AG08395 (cell line): Measurements from ENCODE around the gene C17orf50.
"Not testable (repeated sequence)": the region's sequence is repeated elsewhere in the genome, so short reads cannot be mapped to it uniquely, and the experiment has no call there.

Source experiments
- DNase-seq: peaks from one replicate; pipeline ENCODE4 v3.0.0; 2012; ENCODE audit warnings: mixed read lengths, low spot score

The C17orf50 gene

DNA sequence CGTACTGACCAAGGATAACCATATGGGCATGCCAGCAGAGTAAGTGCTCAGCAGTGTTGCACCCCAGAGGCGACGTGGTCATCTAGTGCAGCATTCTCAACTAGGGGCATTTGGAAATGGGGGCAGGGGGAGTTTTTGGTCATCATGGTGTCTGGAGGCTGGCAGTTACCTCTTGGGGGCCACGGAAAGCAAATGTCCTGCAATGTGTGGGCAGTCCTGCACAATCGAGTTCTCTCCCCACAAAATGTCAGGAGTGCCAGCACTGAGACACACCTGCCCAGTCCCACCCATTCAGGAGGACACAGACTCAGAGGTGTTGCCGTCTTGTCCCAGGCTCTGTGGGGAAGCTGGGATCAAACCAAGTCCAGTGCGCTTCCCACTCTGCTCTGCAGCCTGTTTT is 26.3 kb upstream of the C17orf50 start:
- DNase-seq = no peak

DNA sequence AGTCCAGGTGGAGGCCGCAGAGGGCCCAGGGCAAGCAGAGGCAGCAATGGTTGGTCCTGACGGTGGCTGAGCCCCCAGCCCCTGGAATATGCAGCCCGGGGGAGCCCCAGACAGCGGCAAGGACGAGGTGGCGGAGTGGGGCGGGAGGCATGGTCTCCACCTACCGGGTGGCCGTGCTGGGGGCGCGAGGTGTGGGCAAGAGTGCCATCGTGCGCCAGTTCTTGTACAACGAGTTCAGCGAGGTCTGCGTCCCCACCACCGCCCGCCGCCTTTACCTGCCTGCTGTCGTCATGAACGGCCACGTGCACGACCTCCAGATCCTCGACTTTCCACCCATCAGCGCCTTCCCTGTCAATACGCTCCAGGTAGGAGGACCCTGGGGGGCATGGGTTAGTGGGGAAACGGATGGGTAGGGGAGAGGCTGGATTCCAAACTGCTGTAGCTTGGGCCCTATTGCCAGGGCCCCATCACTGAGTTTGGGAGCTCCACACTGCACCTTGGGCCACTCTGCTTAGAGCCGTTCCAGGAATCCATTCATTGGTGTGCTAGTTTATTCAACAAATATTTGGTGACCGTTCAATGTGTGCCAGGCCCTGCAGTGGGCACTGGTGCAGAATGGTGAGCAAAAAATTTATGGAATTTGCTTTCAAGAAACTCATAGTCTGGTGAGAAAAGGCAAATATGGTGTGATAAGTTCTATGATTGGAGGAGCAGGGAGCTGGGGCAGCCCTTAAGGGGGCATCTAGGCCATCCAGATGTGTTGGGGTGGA is 25.5 kb upstream of the C17orf50 start:
- DNase-seq = no peak

DNA sequence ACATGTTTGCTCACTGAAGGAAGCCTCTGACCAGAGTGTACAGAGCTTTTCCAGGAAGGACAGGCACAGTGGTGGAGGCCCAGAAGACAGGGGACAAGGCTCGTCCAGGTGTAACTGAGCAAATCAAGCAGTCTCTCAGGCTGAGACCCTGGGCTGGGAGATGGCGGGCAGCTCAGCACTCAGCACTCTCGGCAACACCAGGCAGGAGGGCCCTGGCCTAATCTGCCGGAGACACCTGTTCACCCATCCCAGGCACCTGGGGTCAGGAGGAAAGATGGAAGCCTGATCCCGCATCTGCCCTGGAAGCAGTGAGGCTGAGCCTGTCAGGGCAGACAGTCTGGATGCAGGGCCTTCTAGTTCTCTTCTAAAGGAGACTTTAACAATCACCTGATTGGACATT is 24.5 kb upstream of the C17orf50 start:
- no peak for DNase-seq

DNA sequence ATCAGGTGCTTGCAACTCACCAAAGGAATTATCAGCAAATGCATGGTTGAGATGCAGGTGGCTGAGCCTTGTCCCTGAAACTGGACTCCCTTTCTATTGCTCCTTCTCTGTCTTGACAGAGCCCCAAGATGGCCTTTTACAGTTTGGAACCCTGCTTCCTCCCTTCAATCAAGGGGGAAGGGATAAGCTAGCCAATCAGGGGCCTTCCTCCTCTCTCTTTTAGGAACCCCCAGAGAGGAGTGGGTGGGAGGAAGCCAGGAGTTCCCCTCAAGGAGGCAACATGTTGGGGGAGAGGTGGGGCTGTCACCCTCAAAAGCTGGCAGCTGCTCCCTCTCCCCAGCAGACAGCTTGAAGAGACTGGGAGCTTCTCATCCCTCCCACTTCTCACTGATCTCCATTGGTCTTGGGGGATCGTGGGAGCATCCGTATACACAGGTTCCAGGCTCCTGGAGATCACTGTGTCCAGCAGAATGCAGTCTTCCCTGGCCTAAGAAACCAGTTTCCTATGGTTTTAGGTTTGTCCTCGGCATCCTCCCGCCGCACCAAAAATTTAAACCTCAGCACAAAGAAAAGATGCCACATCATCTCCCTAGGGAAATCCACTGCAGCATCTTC is 22.1 kb upstream of the C17orf50 start:
- no peak for DNase-seq

DNA sequence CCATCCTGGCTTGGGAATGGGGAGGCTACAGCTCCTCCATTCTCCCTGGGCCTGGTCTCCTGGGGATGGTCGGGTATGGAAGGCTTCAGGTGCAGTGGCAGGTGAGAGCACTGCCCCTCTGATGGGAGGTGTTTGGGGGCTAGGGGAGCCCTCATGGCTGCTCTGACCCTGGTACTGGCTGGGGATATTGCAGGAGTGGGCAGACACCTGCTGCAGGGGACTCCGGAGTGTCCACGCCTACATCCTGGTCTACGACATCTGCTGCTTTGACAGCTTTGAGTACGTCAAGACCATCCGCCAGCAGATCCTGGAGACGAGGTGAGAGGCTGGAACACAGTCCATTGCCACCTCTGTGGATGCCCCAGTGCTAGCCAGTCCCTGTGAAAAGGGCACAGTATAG is 20.5 kb upstream of the C17orf50 start:
- DNase-seq = no peak

DNA sequence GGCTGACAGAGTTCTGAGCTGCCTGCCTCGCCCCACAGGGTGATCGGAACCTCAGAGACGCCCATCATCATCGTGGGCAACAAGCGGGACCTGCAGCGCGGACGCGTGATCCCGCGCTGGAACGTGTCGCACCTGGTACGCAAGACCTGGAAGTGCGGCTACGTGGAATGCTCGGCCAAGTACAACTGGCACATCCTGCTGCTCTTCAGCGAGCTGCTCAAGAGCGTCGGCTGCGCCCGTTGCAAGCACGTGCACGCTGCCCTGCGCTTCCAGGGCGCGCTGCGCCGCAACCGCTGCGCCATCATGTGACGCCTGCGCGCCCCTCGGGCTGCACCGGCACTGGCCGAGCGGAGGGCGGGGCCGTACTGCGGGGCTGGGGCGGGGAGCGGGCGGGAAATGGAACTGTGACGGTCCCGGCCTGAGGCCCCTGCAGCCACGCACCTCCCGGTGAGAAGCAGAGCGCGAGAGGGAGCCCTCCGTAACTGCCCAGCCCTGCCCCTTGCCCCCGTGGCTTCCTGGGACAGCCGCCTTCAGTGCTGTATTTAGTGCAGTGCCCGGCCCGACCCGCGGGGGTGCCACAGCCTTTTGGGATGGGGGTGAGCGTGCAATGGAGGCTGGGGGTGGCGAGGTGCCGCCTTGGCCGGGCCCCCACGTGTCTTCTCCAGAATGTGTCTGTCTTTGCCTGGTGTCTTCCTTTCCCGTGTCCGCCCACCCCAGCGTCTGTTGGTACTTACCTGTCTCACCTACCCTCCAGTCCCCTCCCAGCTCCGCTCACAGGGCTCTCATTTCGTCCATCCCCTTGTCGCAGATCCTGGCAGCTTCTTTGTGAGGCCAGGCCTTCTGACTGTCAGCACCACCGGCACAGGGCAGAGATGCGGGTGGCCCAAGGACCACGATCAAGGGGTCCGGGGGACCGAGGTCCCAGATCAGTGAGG is 19.4 kb upstream of the C17orf50 start:
- DNase-seq = no peak

DNA sequence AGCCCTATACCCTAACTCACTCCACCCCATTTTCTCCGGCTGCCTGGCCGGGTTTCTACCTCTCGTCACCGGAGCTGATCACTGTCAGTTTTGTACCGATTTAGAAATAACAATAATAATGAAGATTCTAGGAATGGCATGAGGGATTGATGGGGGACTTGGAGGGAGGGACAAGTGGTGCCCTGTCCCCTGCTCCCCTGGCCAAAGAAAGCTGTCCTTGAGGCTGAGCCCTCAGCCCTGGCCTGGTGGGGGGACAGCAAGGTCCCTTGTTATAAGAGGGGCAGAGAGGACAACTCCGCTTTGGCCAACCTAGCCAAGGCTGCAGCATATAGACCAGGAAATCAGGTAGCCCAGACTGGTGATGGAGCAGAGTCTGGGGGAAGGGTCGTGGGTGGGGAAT is 18.2 kb upstream of the C17orf50 start:
- no peak for DNase-seq

DNA sequence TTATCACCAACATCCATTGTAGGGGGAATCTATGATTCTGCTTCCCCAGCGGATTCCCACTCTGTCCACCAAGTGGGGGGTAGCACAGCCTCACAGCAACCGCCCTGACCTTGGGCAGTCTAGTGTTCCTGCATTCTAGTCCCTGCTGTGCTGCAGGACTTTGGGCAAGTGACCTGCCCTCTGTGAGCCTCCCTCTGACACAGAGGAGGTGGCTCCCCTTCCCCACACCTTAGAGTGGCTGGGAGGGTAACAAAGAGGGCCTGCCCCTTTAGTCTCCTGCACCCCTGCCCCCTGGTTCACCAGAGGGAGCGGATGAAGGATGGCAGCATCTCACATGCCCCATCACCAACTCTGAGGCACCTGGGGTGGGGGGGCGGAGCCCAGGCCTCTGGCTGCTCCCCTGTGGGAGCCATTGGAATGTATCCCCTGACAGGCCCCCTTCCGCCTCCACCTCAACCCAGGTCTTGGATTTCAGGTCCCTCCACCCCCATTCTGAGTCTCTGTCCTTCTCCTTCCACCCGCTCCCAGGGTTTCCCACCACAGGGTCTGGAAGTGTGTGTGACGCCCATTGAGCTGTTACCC is 17.7 kb upstream of the C17orf50 start:
- no peak for DNase-seq

DNA sequence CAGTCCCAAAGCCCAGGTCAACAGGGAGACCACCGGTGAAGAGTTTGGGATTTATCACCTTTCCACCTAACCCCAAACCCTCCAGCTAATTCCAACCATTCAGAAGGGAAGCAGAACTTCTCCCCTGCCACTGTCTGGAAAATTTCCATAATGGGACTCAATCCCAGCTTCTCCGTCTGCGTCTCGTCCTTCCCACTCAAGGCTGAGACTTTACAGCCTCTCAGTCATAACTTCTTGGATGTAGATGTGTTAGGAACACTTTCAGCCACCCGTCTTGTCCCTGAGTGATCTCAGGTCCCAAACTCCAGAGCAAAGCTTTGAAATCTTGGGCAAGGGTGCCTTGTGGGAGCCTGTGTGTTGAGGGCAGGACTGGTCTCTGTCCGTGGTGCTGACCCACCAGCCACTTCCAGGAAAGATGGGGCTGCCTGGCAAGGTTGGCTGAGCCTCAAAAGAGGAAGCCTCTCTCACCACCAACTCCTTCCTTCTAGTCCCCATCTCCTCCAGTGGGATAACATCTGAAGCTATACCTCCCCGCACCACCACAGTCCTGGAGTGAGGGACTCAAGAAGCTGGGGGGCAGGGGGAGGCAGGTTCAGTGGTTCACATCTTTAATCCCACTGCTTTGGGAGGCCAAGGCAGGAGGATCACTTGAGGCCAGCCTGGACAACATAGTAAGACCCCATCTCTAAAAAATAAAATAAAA is 16.9 kb upstream of the C17orf50 start:
- peak; percentile 63 for DNase-seq

DNA sequence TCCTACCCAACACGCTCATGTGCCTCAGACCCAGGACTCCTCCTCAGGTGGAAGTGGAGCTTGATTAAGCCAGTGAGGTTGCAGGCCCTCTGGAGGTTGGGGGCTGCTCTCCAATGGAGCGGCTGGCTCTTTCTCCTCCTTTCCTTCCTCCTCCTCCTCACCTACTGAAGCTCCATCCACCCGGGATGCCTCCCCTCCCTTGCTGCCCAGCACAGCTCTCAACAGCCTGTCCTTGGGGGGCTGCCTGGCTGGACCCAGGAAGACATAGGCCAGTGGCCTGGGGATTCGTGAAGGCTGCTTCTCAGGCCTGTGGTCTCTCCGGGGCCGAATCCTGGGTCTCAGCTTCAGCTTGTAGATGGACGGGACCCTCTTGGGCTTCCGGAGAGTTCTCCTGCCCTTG is 15.9 kb upstream of the C17orf50 start:
- no peak for DNase-seq

DNA sequence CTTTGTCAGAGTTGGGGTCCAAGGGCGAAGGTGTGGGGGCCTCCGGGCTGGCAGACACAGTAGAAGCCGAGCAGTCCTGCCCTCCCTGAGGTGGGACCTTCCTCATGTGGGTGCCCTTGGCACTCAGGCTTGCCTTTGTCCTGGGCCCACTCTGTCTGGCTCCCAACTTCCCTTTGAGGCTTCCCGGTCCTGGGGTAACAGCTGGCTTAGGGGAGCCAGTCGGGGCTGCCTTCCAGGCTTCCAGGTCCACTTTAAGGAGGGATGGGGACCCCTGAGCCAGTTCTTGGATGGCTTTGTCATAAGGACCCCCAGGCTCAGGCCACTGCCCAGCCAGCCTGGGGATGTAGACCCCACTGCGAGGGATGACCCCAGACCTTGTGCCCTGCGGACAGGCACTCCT is 15.4 kb upstream of the C17orf50 start:
- DNase-seq = no peak

DNA sequence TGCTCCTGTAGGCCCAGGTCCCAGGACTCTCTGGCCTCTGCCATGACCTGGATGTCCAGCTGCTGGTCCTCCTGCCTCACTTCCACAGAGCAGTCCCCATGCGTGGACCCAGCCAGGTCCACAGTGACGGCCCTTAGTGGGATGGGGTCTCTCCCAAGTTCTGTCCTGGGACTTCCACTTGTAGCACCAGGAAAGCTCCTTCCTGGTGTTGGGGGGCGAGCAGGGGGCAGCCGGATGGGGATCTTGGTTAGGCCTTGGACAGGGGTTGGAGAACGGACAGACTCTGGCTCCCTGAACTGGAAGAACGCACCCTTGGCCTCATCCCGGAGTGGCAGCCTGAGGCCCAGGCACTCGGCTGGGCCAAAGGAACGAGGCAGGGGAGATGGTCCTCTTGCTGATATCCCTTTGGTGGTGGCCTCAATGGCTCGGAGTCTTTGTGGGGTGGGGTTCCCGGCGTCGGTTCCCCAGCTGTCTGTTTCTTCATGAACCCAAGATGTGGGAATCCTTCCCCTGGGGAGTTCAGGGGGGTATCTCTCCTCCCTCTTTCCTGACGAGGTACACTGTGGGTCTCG is 14.9 kb upstream of the C17orf50 start:
- no peak for DNase-seq

DNA sequence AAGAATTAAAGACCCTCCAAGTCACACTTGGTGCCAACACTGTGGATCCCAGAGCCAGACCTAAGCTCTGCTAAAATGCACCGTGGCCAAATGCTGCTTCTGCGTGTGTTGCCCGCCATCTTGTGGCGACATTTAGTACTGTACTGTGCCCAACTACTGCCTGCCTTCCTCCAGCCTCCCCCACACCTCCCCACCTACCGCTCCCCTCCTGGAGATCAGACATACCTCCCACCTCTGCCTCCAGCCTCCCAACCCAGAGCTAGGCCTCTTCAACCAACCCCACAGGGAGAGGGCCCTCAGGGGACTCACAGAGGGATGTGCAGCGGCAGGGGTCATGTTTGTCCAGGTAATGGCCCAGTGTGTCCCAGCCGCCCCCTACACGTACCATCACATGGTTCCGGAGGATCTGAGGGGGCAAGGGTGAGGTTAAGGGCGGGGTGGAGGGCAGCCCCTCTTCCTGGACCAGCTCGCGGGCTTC is 13.1 kb upstream of the C17orf50 start:
- peak; percentile 83 for DNase-seq

DNA sequence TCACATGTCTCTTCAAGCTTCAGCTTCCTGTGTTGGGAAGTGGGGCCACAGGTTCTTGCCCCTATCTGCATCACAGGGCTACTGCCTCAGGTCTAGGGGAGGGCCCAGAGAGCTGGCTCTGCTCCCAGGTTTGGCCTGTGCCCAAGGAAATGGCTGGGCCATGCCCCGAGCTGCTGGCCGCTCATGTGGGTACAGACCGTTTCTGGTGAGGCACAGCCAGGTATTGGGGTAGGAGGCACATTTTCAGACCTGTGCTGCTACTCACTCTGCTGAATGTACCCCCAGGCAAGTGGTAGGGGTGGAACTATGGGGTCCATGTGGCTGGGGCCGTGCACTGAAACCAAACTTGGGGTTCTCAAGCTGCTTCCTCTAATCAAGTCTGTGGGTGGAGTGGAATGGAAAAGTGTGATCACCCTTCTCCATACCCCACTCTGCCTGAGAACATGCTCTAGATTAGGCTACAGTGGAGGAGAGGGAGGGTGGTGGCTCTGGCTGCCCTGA is 12.3 kb upstream of the C17orf50 start:
- DNase-seq = no peak

DNA sequence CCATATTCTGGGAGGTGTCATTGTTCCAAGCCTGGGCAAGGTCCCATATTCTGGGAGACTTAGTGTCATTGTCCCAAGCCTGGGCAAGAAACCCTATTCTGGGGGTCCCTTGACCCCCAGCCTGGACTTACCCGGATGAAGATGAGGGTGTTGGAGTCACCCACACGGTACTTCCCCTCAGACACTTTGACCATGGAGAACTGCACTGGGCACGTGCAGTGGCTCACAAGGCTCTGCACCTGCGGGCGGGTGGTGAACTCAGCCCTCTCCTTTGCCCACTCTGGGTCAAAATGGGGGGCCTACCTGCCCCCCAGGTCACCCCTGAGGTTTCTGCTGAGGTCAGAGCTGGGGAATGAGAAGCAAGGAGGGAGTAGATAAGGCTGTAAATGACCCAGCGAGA is 11.7 kb upstream of the C17orf50 start:
- DNase-seq = no peak

DNA sequence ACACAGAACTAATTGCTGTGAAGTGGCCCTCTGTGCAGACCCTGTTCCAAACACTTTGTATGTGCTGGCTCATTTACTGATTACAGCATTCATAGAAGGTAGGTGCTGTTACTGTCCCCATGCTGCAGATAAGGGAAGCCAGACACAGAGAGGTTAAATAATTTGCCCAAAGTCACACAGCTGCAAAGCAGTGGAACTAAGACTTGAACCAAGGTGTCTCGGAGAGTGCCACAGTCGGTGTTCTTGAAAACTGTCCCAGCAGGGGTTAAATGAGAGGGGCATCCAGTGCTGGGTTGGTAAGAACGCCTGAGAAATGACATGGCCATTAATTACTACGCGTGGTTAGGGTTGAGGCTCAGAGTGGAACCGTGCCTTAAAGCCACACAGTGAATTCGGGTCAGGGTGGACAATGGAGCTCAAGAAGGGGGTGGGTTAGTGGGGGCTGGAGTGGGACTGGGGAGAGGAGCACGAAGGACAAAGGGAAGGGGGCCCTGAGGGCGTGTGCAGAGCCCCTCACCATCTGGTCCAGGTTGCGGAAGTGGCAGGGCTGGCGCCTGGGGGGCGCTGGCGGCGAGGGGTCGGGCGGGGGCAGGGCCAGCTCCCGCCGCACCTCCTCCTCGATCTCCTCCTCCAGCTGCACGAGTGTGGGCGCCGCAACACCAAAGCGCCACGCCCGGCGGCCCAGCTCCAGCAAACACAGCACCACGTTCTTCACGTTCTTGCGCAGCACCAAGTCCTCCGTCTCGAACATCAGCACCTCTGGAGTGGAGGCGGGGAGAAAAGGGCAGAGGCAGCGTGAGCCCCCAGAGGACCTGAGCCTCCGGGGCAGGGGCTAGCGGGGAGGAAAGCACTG is 10.9 kb upstream of the C17orf50 start:
- DNase-seq = peak; percentile 35

DNA sequence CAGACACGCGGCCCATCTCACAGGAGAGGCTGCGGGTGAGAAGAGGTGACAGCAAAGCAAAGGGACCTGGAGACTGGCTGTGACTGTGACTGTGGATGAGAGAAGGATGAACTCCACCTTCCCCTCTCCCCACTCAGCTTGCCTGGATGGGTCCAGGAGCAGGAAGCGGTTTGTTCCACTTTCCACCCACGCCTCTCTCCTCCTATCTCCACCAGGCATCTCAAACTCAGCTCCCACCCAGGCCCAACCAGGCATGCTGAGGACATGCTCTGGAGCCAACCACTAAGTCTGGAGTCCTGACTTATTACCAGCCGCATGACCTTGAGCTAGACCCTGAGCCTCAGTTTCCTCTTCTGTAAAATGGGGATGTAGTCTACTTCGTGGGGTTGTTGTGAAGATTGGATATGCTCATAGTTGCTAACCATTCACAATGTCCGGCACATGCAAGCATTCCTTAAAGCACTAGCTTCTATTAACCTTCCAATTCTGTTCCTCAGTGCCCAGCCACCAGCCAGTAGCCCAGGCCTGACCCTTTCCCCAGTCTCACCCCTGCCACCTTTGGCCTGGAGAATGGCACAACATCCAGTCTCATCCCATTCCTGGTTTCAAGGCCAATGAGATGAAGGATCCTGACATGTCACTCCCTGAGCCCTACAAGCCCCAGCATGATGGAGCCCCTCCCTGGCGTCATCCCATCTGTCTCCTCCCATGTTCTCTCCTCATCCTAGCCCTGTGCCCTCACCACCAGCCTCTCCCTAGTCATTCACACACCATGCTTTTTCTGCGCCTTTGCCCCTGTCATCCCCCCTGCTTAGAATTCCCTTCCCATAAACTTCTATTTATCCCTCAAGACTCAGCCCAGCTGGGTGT is 9.9 kb upstream of the C17orf50 start:
- DNase-seq = no peak

DNA sequence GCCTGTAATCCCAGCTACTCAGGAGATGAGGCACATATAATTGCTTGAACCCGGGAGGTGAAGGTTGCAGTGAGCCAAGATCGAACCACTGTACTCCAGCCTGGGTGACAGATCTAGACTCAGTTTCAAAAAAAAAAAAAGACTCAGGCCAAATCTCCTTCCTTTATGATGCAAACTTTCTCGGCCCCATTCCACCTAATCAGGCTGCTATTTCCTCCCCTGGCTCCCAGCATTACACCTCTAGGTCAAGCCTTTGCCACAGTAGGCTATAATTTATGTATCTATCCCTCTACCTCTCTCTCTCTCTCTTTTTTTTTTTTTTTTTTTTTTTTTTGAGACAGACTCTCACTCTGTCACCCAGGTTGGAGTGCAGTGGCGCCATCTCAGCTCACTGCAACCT is 9.1 kb upstream of the C17orf50 start:
- not testable (repeated sequence) for DNase-seq

DNA sequence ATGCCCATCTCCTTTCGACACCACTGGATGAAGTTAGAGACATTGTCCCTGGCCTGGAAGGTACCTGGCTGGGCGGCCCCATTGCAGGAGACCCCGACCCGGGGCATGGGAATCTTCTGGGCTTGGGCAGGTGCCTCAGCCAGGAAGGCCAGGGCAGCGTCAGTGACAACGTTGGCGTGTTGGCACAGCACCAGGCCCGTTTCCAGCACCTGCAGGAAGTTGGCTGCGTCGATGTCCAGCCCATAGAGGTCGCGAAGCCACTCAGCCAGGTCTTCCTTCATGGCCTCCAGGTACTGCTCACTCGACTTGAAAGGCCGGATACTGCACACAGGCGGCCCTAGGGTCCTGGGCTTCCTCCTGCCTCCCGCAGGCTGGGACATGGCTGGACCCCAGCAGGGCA is 8.2 kb upstream of the C17orf50 start:
- no peak for DNase-seq
